ENCODE measurements around the gene CAMKMT.

DNA sequence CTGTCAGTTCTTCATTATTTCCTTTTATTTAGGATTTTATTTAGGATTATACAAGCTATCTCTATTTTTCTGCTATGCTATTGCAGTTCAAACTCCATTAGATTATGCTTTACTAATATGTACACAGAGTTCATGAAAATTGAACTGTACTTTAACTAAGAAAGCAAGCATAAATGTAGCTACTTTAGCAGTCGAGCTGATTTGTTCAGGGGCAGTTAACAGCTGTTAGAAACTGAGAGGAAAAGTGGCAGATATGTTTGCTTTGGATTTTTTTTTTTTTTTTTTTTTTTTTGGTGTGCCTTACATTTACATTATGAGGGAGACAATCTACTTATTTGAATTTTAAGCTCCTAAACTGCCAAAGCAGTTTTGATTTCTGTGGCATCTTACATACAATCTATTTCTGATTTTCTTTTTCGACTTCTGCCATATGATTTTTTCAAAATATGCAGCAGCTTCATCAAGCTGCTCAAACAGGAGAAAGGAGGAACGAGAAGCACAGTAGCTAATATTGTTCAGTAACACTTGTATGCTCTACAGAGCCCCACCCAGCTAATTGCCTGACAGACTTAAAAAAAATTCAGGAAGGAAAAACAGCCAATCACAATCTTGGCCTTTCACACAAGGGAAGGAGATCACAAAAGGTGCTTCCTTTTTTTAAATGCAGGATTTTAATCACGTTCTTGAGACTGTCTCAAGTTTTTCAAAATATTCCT is 346.4 kb downstream of the CAMKMT start:
- TF ChIP-seq CTCF (IDR thresholded peaks at IDR 0.05), result no peak
- no peak for TF ChIP-seq POLR2A (IDR thresholded peaks at IDR 0.05)

All from Peyer's patch (tissue), 4 donors.